ENCODE data around the gene LHFPL5.

The LHFPL5 gene

DNA sequence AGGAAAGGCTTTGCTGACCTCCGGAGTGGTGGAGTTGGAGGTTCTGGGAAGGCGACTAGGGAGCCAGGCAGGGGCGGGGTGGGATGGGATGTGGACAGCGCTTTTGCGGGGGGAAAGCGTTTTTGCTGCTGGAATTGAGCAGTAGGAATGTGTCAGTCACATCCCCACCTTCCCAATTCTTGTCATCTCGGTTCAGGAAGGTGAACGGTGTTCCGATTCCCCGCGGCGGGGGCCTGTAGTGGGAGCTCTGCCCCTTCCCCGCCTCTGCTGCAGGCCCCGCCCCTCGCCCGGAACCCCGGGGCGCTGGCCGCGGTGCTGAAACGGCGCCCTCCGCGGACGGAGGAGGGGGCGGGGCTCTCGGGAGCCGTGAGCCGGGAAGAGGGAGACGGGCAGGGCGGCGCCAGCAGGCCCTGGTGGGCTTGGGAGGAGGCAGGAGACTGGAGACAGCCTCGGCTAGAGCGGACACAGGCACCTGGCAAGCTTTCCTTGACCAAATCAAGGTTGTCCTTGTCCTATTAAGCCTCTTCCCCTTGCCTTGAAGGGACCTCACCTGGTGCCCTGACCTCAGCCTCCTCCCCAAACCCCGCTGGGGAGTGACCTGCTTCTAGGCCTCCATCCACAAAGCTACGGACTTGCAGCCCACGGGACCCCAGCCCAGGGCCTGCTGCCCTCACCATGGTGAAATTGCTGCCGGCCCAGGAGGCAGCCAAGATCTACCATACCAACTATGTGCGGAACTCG lies at the start of gene LHFPL5:
Gene LHFPL5, plus strand, starts transcription at position 357 of the 741 bp plus-strand sequence. Its CDS starts 319 bp downstream, at position 676.
- peak; percentile 22 to 27 for DNase-seq

DNA sequence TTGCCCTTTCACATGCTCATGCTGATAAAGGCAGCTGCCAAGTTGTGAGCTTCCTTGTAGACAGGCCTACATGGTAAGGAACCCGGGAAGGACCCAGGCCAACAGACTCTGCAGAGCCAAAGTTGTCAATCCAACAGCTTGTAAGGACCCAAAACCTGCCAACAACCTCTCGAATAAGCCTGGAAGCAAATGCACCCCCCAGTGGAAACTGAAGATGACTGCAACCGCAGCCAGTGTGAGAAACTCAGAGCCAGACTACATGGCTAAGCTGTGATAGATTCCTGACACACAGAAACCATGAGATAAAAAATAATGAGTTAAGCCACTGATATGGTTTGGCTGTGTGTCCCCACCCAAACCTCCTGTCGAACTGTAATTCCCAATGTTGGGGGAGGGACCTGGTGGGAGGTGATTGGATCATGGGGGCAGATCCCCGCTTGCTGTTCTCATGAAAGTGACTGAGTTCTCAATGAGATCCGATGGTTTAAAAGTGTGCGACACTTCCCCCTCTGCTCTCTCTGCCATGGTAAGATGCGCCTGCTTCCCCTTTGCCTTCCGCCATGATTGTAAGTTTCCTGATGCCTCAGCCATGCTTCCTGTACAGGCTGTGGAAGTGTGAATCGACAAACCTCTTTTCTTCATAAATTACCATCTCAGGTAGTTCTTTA lies 47.6 kb upstream of the LHFPL5 start:
- DNase-seq = no peak

DNA sequence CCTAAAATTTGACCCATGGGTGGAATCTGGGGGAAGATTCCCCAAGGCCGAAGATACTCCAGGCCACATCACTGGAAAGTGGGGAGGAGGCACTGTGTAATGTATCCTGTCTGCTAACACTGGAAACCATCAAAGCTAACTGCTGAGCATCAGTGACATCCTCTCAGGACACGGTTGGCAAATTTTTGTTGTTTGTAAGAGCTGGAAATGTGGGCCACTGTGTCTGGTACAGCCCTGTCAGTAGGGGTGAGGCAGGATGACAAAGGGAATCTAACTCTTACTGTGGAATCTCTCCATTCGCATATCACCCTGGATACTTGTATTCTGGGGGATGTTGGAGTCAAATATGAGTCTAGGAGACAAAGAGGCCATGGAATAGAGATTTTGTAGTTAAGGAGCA lies 45.7 kb upstream of the LHFPL5 start:
- DNase-seq = no peak

DNA sequence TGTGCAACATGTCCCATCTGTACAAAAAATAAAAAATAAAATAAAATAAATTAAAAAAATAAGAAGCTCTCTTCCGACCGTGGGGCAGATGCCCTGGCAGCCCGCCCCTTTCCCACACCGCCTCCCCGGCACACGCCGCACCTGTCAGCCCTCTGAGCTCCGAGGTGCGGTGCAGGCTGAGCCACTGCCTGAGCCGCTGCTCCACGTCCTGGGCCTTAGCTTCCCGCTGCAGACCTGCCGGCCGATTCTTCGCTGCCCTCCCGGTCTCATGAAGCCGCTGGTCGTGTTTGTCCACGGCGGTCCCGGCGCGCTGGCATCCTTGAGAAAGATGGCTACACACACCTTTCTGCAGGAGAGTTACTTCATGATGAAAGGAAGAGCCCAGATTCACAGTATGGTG lies 39.4 kb upstream of the LHFPL5 start:
- no peak for DNase-seq

DNA sequence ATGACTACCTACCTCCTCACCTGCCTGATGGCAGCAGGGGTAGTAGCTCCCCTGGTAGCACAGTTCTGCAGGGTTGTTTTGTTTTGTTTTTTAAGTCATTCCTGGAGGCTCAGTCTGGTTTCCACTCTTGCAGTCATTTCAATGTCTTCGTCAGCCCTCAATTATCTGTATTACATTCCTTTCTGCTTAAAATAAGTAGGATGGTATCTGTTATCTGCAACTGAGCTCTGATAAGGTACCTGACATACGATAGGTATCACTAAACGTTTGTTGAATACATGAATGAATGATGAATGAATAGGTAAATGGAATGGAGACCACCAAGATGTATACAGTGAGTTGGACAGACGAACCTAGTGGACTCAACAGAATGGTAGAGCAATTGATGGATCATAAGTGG lies 35.9 kb upstream of the LHFPL5 start:
- no peak for DNase-seq

DNA sequence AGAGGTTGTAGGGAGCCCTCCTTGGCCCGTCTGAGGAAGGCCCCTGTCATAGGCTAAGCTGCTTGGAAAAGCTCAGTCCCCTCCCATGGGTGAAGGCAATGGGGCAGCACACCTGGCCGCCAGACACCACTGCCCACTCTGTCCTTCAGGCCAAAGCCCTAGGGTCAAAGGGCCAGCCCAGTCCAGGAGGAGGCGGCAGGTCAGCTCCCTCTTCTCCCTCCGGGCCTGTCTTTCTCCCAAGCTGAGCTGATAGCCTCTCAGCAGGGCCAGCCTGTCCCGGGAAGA lies 33.9 kb upstream of the LHFPL5 start:
- no peak for DNase-seq

DNA sequence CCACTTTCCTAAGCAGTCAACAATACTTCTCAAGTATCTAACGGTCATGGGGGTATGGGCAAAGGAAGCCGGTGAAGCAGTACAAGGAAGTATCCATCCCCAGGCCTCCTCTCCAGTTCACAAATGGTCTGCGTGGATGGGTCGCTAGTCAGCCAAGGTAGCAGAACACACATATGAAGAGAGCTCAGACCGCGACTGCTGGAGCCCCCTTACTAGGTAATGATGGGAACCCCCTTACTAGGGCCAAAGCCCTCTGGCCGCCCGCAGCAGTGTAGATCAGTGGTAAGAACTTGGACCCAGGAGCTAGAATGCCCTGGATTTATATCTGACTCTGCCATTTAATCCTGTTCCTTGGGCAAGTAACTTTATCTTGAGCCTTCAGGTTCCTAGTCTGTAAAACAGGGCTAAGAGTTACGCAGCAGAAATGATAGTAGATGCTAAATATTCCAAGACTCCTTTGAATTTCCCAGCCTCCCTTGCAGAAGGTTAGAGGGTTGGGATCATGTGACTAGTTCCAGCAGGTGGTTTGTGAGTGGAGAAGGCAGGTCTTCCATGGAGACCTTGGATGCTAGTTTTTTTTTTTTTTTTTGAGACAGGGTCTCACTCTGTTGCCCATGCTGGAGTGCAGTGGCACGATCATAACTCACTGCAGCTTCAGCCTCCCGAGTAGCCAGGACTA lies 30.9 kb upstream of the LHFPL5 start:
- no peak for DNase-seq

DNA sequence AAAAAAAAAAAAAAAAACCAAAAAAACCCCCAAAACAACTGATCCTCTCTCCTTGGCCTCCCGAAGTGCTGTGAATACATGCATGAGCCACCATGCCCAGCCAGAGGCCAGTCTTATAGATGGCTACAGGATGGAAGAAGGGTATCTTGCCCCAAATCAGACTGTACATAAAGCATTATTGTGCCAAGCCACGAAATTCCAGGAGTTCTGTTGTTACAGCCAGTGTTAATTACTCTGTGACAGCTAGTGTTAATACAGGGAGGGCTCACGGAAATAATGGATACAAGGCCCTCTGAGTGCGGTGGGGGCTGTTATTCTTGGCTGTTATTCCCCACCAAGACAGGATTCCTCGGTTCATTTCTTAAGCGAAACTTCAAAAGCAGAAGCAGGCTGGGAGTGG lies 30.1 kb upstream of the LHFPL5 start:
- DNase-seq = no peak

DNA sequence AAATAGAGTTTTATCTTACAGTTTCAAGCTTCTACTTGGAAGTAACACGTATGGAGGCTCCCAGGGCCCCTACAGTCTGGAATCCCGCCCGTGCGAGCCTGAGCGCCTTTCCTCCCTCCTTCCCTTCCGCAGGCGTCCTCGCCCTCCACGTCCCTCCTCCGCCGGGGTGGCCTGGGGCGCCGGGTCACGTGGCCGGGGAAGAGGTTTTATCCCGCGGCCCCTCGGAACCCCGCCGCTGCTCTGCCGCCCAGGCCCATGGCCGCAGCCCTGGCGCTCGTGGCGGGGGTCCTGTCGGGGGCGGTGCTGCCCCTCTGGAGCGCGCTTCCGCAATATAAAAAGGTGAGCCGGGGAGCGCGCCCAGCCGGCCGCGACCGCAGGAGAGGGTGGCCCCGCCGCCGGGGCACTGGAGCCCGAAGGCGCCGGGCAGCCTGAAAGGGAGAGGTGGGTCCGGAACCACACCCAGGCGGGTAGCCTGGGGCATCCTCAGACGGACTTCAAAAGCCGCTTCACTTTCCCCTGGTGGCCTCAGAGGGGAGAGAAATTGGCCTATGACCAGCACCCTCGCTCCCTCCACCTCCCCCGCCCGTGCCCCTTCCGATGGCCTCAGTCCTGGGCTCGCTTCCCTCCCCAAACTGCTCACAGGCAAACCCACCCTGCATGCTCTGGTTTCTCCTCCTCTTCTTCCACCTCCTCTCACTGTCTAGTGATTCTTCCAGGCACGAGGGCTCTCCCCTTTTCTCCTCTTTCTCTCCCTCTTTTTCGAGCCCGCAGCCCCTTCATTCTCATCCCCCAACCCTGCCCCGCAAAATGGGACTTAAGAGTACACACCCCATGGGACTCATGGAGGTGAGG lies 28.6 kb upstream of the LHFPL5 start, which contains the start of gene CLPSL2:
Gene CLPSL2, plus strand, starts transcription at position 235 of the 852 bp plus-strand sequence. Its CDS starts 21 bp downstream, at position 256.
- DNase-seq = no peak

DNA sequence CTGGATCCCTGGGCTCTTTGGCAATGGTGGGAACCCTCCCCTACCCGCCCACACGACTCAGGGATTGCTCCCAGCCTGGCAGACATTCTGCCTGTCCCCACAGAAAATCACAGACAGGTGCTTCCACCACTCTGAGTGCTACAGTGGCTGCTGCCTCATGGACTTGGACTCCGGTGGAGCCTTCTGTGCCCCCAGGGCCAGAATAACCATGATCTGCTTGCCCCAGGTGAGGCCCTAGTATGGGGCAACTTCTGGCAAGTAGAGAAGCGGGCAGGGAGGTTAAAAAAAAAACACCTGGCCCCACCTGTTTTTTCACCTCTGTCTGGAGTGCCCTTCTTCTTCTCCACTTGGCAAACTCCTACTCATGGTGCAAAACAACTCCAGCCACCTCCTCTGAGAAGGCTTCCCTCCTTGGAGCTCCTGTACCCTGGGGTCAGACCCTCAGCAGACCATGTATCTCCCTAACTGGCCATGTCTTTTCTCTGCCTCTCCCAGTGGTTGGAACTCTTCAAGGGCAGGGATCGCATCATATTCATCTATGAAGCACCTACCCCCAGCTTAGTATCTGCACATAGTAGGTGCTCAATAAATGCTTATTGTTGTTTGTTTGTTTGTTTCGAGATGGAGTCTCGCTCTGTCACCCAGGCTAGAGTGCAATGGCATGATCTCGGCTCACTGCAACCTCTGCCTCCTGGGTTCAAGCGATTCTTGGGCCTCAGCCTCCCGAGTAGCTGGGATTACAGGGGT lies 27.6 kb upstream of the LHFPL5 start:
- DNase-seq = no peak

DNA sequence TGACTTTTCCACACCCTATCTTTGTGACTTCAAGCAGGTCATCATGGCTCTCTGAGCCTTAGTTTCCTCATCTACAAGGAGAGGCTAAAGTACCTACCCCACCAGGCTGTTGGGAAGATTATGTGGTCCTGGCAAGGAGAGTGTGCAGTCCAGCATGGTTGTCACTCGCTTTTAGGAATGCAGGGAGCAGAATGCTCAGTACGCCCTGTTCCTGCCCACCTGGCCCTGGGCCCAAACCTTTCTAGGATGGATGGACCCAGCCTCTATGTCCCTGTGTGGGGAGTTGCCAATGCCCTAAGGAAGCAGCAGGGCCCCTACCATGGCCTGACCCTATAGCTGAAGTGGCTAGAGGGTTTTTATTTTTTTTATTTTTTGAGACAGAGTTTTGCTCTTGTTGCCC lies 26.7 kb upstream of the LHFPL5 start:
- DNase-seq = no peak

DNA sequence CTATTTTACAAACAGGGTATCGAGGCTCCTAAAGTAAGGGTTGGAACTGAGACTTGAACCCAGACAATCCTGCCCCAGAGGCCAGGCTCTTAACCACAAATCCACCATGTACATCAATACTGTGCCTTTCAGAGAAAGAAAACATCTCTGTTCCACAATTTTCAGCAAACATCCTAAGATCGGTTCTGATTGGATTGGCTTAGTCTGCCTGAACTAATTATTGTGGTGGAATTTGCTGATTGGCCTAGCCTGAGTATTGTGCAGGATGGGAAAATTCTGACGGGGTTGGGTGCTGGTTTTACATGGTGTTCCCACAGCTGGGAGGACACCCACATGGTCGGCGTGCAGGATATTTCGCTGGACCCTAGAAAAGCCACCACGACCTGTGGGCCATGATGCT lies 24.4 kb upstream of the LHFPL5 start, which contains the start of gene CLPSL1:
Gene CLPSL1, plus strand, starts transcription at position 301 of the 400 bp plus-strand sequence. Its CDS starts 92 bp downstream, at position 393.
- DNase-seq = no peak

DNA sequence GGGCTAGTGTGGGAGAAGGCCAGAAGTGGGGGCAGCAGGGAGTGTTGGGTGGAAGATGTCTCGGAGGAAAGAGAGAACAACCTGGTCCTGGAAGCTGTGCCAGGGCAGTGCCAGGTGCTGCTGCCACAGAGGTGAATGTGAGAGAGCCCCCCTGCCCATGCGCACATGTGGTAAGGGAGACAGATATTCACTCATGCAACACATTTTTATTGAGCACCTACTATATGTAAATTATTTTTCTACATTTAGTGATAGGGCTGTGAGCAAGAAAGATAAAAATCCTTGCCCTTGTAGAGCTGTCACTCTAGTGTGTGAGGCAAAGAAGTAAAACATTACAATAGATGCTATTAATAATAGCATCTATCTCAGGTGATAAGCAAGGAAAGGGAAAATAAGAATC lies 23.9 kb upstream of the LHFPL5 start:
- no peak for DNase-seq

DNA sequence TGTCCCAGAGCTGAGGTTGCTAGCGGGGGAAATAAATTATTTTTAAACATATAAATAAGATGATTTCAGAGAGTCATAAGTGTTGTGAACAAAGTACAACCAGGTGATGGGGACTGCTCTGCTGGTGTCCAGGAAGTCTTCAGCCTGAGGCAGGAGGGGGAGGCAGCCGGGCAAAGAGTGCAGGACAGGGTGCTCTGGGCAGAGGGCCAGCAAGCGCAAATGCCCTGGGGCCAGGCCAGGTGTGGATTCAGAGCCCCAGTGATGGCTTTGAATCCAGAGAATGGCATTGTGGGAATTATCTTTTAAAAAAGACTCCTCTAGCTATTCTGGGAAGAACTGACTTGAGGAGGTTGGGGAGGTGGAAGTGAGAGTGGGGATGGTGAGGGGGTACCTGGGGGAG lies 22.7 kb upstream of the LHFPL5 start:
- no peak for DNase-seq

DNA sequence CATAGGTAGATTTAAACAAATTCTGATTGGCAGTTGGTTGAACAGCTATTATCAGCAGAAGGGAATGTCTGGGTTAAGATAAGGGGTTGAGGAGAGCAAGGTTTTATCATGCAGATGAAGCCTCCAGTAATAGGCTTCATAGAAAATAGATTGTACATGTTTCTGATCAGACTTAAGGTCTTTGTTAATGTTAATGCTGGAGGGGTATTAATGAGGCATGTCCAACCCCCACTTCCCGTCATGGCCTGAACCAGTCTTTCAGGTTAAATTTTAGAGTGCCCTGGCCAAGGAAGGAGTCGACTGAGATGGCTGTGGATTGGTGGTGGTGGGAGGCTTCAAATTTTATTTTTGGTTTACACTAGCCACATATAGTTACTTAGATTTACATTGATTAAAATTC lies 21.0 kb upstream of the LHFPL5 start:
- DNase-seq = no peak

DNA sequence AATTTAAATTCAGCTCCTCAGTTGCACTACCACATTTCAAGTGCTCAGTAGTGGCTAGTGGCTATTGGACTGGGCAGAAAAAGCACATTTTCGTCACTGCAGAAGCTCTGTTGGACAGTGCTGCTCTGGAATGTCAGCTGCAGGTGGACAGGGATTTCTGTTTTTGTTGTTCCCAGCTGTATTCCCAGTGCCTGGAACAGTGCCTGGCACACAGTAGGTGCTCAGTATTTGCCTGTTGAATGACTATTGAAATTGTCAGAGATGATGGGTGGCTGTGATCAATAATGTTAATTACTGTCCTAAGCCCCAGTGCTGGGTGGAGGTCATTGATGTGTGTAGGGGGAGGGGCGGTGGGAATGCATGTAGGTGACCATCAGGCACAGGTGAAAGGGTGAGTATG lies 18.9 kb upstream of the LHFPL5 start:
- DNase-seq = no peak

DNA sequence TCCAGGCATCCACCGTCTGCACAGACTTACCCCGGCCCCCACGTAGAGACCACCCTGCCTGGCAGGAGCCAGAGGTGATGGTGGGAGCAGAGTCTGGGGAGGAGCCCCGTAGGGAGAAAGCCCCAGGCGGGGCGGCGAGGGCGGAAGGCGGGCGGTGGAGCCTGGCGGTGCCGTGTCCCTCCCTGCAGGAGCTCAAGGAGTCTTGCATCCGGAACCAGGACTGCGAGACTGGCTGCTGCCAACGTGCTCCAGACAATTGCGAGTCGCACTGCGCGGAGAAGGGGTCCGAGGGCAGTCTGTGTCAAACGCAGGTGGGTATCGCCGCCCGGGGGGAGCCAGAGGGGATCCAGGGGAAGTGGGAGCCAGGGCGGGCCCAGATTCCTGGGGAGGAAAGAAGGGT lies 18.3 kb upstream of the LHFPL5 start:
- DNase-seq = no peak

DNA sequence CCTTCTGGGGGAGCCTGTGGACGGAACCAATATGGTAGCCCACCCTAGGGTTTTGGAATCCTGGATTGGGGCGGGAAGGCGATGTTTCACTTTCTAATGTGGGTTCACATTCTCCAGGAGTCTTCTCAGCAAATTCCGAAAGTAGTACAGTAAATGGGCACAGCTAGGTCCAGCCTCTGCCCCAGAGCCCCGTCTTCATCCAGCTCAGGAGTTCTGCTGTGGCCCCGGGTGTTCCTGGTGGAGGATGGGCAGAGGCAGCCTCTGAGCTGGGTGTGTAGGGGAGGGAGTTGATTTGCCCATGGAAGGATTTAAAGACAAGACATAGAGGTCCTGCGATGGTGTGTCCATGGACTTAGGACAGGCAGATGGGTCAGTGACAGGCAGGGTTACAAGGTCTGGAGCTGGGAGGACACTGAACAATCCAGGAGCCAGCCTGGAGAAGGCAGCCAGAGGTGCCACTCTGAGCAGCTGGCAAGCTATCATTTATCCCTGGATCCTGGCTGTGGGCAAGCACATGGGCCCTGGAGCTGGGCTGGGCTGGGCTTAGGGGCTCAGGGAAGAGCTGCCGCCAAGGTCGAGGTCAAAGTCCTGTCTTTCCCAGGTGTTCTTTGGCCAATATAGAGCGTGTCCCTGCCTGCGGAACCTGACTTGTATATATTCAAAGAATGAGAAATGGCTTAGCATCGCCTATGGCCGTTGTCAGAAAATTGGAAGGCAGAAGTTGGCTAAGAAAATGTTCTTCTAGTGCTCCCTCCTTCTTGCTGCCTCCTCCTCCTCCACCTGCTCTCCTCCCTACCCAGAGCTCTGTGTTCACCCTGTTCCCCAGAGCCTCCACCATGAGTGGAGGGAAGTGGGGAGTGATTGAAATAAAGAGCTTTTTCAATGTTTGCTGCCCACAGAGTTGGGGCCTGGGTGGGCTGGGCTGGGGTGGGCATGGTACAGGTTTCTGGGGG lies 17.6 kb upstream of the LHFPL5 start:
- DNase-seq = no peak

DNA sequence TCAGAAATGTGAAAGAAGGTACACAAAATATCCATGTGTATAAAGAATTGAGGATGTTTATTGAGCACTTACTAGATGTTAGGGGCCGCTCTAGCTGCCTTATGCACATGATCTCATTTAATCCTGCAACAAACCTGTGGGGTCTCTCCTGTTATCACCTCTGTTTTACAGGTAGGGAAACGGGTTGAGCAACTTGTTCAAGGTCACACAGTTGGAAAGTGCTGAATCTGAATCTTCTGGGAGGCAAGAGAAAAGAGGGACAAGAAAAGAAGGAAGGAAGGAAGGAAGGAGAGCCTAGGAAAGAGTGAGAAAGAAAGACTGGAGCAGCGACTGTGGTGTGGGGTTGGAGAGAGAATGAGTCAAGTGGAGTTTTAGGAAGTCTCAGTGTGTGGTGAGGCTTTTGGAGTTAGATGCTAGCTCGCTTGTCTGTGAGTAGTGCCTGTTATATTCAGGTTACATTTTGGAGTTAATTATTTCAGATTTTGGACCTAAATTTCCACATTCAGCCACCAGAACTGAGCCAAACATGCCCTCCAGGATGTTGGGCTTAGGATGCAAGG lies 16.6 kb upstream of the LHFPL5 start:
- DNase-seq = no peak

DNA sequence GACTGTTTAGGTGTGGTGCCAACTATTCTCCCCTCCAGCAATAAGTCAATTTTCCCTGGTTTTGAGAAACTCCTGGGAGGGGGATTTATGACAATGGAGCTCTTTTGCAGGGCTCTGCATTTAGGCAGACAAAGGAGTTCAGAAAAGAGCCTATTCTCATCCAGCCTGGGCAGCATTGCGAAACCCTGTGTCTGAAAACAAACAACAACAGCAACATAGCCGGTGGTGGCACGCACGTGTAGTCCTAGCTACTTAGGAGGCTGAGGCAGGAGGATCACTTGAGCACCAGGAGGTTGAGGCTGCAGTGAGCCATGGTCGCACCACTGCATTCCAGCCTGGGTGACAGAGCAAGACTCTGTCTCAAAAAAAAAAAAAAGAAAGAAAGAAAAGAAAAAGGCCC lies 14.5 kb upstream of the LHFPL5 start:
- DNase-seq = no peak
